IPS DF 4.7 (cell line): ENCODE measurements around the gene CHRNB1.

Experiments
- DNase-seq: peaks from one replicate; pipeline ENCODE4 v3.0.0-alpha.2; 2013; ENCODE audit warnings: low spot score; ENCODE audit errors: extremely low read depth

Gene CHRNB1

DNA sequence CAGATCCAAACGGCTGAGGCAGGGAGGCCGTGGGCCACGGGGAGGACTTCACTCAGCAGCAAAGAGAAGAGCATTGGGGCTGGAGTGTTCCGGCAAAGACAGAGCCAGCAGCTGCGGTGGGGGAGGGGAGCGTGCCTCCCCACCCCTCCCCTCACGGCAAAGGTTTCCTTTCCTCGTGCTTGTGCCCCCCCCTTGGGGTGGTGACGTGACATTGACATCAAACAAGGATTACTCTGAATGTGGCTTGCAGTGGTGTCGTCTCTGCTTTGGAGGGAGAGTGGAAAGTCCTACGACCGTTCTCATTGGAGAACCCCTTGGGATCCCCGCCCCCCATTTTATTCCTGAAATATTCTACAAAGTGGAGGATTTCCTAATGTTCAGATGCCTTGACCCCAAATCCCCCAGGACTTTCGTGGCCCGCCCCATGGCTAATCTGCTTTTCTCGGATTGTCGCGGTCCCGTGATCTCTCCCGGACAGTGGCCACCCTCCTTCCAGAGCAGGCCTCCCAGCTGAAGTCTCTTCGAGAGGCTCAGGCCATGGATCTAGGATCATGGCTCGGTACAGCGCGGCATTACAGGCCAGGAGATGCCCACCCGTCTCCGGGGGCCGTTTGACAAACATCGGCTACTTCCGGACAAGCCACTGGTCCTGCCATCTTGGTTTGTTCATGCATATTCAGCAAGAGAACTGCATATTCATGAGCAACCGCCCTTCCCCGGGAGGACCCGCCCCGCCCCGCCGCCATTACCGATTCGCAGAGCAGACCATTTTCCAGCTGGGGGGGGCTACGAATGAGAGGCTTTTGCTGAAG is 38.6 kb downstream of the CHRNB1 start:
- no peak for DNase-seq

DNA sequence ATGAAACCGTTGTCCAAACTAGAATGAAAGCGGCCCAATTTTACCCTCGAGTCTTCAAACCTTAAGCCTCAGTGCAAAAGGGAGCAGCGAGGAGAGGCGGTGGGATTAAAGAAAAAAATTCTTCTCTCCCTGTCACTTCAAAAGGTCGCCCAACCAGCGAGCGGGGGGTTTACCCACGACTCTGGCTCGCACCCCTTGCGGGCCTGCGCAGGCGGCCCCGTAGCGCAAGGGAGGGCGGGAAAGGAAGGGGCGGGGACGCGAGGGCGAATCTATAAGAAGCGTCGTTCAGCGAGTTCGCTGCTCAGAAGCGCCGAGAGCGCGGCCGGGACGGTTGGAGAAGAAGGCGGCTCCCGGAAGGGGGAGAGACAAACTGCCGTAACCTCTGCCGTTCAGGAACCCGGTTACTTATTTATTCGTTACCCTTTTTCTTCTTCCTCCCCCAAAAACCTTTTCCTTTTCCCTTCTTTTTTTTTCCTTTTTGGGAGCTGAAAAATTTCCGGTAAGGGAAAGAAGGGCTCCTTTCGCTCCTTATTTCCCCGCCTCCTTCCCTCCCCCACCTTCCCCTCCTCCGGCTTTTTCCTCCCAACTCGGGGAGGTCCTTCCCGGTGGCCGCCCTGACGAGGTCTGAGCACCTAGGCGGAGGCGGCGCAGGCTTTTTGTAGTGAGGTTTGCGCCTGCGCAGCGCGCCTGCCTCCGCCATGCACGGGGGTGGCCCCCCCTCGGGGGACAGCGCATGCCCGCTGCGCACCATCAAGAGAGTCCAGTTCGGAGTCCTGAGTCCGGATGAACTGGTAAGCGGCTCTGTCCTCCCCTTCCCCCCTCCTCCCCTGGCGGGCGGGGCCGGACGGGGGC is 39.4 kb downstream of the CHRNB1 start, which contains the start of gene POLR2A:
POLR2A (plus strand) TSS at position 300 of the 852 bp plus-strand sequence.
- peak; percentile 79 for DNase-seq

DNA sequence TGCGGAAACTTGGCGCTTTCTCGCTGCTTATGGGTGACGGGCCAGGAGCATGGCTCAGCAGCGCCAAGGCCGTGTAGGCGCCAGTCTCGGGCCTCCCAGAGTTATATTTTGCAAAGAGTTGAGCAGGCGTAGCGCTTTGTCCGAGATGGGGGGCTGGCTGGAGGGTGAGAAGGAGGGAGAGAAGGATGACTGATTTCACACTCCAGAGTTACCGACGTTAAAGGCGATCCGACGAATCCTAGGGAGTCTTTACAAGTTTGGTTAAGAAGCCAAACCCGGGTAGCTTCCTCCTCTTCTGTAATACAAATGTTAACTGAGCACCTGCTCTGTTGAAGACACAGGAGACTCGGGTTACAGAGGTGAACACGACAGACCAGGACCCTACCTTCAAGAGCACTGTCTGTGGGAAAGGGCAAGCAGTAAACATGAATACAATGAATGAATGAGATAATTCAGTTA is 40.1 kb downstream of the CHRNB1 start:
- no peak for DNase-seq

DNA sequence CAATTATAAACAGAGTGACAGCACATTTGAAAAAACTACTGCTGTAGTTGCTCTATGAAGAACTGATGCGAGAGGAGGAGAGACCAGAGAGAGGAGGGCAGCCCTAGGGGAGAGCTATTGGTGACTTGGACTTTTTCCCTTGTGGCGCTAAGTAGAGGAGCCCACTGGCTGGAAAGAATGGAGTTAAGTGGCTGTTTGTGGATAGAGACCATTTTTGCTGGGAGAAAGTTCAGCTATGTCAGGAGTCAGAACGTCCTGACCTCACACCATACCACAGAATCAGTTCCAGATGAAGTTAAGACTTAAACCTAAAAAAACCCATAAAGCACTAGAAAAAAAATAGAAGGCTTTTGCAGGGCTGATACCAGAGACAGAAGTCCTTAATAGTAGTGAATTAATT is 41.3 kb downstream of the CHRNB1 start:
- no peak for DNase-seq

DNA sequence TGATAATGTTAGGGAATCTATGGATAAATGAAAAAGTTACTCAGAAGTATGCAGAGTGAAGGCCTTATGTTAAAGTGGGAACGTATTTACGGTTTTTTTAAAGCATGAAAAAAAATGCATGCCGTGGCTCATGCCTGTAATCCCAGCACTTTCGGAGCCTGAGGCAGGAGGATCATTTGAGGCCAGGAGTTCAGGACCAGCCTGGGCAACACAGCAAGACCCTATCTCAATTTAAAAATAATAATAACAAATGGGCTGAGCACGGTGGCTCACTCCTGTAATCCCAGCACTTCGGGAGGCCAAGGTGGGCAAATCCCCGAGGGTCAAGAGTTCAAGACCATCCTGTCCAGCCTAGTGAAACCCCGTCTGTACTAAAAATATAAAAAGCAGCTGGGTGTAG is 45.3 kb downstream of the CHRNB1 start:
- DNase-seq = no peak

DNA sequence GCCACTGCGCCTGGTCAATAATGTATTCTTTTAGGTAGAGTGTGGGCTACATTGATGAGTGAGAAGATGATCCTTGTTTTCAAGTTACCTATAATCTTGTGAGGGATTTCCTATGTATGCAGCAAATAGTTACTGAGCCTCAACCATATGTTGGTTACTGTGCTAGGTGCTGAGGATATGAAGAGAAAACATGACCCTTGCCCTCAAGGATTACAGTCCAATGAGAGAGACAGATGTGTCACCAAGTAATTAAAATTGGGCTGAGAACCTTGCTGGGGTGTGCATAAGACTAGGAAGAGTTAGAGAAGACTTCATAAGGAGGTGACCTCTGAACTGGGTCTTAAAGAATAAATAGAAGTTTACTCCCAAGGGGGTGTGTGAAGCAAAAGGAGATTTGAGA is 46.7 kb downstream of the CHRNB1 start:
- DNase-seq = no peak

DNA sequence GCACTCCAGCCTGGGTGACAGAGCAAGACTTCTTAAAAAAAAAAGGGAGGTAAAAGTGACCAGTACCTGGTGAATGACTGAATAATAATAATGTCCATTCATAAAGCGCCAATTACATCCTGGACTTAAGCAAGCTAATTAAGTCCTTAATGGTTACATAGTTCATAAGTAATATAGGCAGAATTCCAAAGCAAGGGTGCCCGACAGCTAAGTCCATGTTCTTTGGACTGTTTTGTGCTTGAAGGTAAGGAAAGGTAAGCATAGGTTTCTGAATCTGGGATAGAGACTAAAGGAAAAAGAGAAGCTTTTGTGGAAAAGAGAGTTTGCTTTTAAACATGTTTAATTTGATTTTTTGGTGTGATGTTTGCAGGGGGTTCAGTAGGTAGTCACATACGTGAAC is 49.1 kb downstream of the CHRNB1 start:
- no peak for DNase-seq

DNA sequence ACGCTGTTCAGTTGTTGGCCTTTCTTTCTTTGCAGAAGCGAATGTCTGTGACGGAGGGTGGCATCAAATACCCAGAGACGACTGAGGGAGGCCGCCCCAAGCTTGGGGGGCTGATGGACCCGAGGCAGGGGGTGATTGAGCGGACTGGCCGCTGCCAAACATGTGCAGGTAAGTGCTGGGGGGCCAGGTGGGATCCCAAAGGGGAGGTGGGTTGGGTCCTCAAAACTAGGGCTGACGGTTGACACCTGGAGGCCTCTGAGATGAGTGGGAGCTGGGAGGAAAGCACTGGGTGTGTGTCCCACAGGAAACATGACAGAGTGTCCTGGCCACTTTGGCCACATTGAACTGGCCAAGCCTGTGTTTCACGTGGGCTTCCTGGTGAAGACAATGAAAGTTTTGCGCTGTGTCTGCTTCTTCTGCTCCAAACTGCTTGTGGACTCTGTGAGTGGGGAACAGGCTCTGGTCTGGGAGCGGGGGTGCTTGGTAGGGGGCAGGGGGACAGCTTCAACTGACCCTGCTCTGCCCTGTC is 51.1 kb downstream of the CHRNB1 start:
- DNase-seq = no peak

DNA sequence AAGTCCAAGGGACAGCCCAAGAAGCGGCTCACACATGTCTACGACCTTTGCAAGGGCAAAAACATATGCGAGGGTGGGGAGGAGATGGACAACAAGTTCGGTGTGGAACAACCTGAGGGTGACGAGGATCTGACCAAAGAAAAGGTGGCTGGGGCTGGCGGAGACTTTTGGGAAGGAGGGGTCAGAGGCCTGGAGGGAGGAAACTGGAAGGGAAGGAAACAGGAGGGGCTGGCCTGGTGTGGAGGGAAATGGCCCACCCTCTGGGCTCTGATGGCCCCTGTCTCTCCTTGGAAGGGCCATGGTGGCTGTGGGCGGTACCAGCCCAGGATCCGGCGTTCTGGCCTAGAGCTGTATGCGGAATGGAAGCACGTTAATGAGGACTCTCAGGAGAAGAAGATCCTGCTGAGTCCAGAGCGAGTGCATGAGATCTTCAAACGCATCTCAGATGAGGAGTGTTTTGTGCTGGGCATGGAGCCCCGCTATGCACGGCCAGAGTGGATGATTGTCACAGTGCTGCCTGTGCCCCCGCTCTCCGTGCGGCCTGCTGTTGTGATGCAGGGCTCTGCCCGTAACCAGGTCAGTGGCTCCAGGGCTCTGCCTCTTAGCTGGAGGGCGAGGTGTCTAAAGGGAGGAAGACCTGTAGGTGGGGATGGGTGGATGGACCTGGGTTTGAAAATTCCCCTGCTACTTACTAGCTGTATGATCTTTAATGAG is 51.8 kb downstream of the CHRNB1 start:
- DNase-seq = no peak

DNA sequence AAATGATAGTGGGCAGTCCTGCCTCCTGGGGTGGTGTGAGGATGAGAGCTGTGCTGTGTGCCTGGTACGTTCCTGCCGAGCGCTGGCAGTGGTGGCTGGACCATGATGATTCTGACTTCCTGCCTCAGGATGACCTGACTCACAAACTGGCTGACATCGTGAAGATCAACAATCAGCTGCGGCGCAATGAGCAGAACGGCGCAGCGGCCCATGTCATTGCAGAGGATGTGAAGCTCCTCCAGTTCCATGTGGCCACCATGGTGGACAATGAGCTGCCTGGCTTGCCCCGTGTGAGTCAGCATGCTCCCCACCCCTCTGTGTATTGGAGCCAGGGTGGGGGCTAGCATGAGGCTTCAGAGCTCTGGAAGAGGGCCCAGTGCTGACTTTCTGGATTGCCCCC is 52.4 kb downstream of the CHRNB1 start:
- DNase-seq = no peak

DNA sequence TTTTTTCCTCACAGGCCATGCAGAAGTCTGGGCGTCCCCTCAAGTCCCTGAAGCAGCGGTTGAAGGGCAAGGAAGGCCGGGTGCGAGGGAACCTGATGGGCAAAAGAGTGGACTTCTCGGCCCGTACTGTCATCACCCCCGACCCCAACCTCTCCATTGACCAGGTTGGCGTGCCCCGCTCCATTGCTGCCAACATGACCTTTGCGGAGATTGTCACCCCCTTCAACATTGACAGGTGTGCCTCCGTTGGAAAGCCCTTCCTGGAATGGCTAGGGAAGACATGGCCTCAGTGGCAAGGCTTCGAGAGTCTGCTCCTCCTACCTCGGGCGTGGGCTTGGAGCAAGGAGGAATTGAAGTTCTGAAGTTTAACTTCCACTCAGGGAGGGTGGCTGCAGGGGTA is 52.8 kb downstream of the CHRNB1 start:
- DNase-seq = no peak

DNA sequence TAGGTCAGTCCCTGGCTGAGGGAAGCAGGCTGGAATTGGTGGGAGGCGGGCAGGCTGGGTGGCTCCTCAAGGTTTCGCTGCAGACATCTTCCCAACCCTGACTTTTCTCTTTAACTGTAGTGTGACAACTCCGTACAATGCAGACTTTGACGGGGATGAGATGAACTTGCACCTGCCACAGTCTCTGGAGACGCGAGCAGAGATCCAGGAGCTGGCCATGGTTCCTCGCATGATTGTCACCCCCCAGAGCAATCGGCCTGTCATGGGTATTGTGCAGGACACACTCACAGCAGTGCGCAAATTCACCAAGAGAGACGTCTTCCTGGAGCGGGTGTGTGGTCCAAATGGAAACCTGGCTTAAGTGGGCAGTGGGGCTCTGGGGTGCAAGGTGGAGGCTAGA is 54.3 kb downstream of the CHRNB1 start:
- no peak for DNase-seq

DNA sequence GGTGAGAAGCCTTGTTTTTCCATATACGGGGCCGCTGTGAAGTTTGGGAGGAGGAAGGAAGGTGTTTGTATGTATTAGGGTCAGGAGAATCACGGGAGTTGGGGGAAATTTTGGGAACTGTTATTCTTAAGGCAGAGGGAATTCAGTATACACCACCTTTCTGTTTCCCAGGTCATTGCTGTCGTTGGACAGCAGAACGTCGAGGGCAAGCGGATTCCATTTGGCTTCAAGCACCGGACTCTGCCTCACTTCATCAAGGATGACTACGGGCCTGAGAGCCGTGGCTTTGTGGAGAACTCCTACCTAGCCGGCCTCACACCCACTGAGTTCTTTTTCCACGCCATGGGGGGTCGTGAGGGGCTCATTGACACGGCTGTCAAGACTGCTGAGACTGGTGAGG is 56.9 kb downstream of the CHRNB1 start:
- no peak for DNase-seq

DNA sequence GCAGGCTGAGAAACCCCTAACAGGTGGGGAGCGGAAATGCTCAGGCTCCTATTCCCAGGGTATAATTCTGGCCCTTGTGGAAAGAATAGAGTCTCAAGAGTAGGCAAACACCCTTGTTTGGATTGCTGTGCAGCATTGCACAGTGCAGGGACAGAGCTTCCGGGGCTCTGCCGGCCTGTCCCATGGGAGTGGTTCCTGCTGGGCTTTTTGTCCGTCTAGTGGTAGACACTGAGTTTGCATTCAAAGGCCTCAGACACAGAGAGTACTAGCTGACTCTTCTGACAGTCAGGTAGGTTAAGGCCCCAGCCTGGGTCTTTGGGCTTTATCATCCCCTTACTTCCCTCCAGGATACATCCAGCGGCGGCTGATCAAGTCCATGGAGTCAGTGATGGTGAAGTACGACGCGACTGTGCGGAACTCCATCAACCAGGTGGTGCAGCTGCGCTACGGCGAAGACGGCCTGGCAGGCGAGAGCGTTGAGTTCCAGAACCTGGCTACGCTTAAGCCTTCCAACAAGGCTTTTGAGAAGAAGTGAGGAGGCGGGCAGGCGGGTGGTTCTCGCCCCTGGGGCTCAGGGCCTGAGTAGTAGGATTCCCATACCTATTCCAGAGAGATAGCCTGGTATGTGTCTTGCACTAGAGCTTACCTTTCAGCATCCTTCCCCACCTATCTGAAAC is 57.4 kb downstream of the CHRNB1 start:
- no peak for DNase-seq

DNA sequence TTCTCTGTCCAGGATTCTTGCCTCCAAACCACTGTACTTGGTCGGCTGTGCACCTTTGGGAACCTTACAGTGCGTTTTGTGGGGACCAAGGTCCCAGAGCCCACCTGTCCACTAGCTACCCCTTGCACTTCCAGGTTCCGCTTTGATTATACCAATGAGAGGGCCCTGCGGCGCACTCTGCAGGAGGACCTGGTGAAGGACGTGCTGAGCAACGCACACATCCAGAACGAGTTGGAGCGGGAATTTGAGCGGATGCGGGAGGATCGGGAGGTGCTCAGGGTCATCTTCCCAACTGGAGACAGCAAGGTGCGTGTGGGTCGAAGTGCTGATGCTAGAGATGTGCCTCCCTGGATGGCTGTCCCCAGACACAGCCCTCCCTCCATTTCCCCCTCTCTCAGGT is 58.1 kb downstream of the CHRNB1 start:
- DNase-seq = no peak

DNA sequence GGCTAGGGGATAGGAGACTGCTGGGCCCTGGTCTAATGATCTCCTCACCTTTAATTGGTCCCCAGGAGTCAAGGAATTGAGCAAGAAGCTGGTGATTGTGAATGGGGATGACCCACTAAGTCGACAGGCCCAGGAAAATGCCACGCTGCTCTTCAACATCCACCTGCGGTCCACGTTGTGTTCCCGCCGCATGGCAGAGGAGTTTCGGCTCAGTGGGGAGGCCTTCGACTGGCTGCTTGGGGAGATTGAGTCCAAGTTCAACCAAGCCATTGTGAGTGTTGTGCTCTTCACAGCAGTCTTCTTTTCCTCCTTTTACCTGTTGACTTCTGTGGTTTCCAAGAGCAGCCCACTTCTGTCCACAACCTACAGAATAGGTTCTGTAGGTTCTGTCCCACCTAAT is 58.7 kb downstream of the CHRNB1 start:
- no peak for DNase-seq
